Lung (tissue), 12 donors: ENCODE data around the gene NPPB. TPM values are rescaled to one million over a fixed set of nuclear protein-coding genes. Genes with fewer than 3 reads are reported as not detected.

Experiments used
- ATAC-seq: fragments of 200-7000 bp; cut with Tn5 transposase; one replicate; pipeline ENCODE4 v1.9.1; 2020; ENCODE audit warnings: moderate number of reproducible peaks; ENCODE audit not compliant: insufficient read depth, low FRiP score
- DNase-seq, 3 donors: peaks; one replicate each; pipeline ENCODE4 v3.0.0-alpha.2; 2013 to 2017
- H3K27ac ChIP-seq, 2 donors: one replicate each; pipeline ENCODE4 v1.5.1; 2013; ENCODE audit warnings: mild to moderate bottlenecking in 2 of 2, moderate library complexity in 2 of 2, control low read depth in 1 of 2, inconsistent platforms in 1 of 2, low read depth in 1 of 2, low read length in 1 of 2
- H3K27me3 ChIP-seq, 3 donors: one replicate each; pipeline ENCODE4 v1.5.1; 2013; ENCODE audit warnings: low read length in 2 of 3; ENCODE audit not compliant: control insufficient read depth in 3 of 3, insufficient read depth in 3 of 3
- H3K36me3 ChIP-seq, 4 donors: one replicate each; pipeline ENCODE4 v1.5.1; 2013; ENCODE audit warnings: low read length in 4 of 4, mild to moderate bottlenecking in 1 of 4, moderate library complexity in 1 of 4; ENCODE audit not compliant: control insufficient read depth in 4 of 4, insufficient read depth in 4 of 4
- H3K4me1 ChIP-seq, 5 donors: one replicate each; pipeline ENCODE4 v1.5.1; 2013; ENCODE audit warnings: low read length in 5 of 5, mild to moderate bottlenecking in 2 of 5, moderate library complexity in 1 of 5; ENCODE audit not compliant: control insufficient read depth in 5 of 5, insufficient read depth in 5 of 5
- H3K4me3 ChIP-seq: one replicate; pipeline ENCODE4 v1.5.1; 2013; ENCODE audit warnings: mild to moderate bottlenecking, control low read depth, moderate library complexity
- H3K9ac ChIP-seq, 2 donors: one replicate each; pipeline ENCODE4 v1.5.1; 2013; ENCODE audit warnings: low read length in 2 of 2, control low read depth in 1 of 2; ENCODE audit not compliant: insufficient read depth in 1 of 2
- H3K9me3 ChIP-seq, 4 donors: one replicate each; pipeline ENCODE4 v1.5.1; 2013; ENCODE audit warnings: low read length in 3 of 4, mild to moderate bottlenecking in 1 of 4, moderate library complexity in 1 of 4; ENCODE audit not compliant: control insufficient read depth in 4 of 4, insufficient read depth in 3 of 4
- WGBS, 2 donors: extraction: QIAGEN DNeasy Blood & Tissue Kit; methylation state at CpG; one replicate each; pipeline ENCODE4 v1.1.7; 2013; 5-methylcytosine and 5-hydroxymethylcytosine counted together
- polyA plus RNA-seq, 2 donors: library from polyadenylated mRNA; stranded (reverse); fragments of 200-250 nt; gene quantifications; one replicate each; pipeline ENCODE4 v1.2.1, GENCODE V29; 2013
- total RNA-seq, 2 donors: library from RNA; depleted of rRNA in 1 of 2; stranded (reverse); fragments of >200 nt in 1 of 2; gene quantifications; one replicate each; pipeline ENCODE4 v1.2.1, GENCODE V29; 2014 to 2021
- TF ChIP-seq, protein P1 (sequence below): IDR thresholded peaks from 2 replicates; pipeline ENCODE4 v1.5.1; 2012; ENCODE audit warnings: mild to moderate bottlenecking; ENCODE audit errors: control extremely low read depth, extremely low read depth
- donor health status: control.
- donor health status: control.
- donor health status: Bipolar disorder and iron deficiency.
- donor health status: healthy.
- donor health status: DM: yes; HTN: yes; CAD: no.

The NPPB gene
- total and polyA plus RNA-seq, 4 donors: 0.45 to 3.6 (median 1.1) TPM; not detected in 1

DNA sequence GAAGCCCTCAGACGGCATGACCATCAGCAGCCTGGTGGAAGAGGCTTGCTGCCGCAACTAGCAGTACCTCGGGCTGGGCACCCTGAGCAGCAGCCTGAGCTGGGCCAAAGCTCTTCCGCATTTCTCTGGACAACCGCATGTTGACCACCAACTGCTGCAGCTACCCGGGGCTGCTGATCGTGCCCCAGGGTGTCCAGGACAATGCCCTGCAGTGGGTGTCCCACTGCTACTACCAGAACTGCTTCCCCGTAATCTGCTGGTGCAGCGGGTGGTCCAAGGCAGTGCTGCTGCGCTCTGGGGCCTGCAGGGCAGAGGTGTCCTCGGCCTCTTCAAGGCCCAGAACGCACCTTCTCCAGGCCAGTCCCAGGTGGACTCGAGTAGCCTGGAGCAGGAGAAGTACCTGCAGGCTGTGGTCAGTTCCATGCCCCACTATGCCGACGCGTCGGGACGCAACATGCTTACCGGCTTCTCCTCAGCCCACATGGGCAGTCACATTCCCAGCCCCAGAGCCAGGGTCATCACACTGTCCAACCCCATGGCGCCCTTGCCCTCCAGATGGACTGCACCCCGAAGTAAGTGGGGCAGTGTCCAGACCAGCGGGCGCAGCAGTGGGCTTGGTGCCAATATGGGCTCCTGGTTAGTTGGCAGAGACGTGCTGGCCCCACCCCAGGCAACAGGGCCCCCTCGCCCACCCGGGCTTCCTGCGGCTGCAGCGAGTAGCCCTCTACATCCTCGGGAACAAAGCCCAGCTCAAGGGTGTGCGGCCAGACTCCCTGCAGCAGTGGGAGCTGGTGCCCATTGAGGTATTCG lies 19.5 kb upstream of the NPPB start:
- ATAC-seq: no peak

DNA sequence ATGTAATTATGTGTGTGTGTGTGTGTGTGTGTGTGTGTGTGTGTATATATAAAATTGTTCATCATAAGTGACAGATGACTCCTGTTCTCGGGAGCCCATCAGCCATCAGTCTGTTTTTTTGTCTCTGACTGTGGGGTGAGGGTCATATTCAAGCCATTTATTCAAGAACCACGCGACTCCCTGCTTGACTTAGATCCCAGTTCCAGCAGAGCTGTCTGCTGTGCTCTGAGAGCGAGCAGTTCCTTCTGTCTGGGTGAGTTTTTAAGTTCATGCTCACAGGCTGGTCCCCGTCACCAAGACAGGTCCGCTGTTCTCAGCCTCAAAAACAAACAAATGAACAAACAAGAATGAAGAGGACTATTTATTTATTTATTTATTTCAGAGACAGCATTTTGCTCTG lies 18.3 kb upstream of the NPPB start:
- Histone ChIP-seq H3K27ac (no peak overlapping the region), H3K9ac (no peak overlapping the region), H3K9me3 (no peaks in the 10 kb centered on the region), H3K4me1 (peaks cover 1 to 25% (median 10%) of the 10 kb centered on the region in 5 donors), H3K36me3 (no peaks in the 10 kb centered on the region), H3K27me3 (peaks cover 0 to 4% (median 0%) of the 10 kb centered on the region in 3 donors), H3K4me3 (no peak overlapping the region)
- 49 to 50% methylated on average over 6 of the region's 6 CpGs for WGBS, 2 donors
- ATAC-seq (no peak), DNase-seq (peak; percentile 79 to 91 (median 83))
- TF ChIP-seq, protein P1, sequence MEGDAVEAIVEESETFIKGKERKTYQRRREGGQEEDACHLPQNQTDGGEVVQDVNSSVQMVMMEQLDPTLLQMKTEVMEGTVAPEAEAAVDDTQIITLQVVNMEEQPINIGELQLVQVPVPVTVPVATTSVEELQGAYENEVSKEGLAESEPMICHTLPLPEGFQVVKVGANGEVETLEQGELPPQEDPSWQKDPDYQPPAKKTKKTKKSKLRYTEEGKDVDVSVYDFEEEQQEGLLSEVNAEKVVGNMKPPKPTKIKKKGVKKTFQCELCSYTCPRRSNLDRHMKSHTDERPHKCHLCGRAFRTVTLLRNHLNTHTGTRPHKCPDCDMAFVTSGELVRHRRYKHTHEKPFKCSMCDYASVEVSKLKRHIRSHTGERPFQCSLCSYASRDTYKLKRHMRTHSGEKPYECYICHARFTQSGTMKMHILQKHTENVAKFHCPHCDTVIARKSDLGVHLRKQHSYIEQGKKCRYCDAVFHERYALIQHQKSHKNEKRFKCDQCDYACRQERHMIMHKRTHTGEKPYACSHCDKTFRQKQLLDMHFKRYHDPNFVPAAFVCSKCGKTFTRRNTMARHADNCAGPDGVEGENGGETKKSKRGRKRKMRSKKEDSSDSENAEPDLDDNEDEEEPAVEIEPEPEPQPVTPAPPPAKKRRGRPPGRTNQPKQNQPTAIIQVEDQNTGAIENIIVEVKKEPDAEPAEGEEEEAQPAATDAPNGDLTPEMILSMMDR: no peak

More for the DNA sequence above, 19.5 kb upstream of the NPPB start:
- Histone ChIP-seq H3K36me3 (no peaks in the 10 kb centered on the region), H3K4me1 (peaks cover 6 to 32% (median 10%) of the 10 kb centered on the region in 5 donors), H3K4me3 (no peak overlapping the region), H3K9ac (no peak overlapping the region), H3K9me3 (no peaks in the 10 kb centered on the region), H3K27ac (no peak overlapping the region), H3K27me3 (peaks cover 0 to 4% (median 0%) of the 10 kb centered on the region in 3 donors)
- WGBS, 2 donors: 88 to 93% methylated on average over 31 of the region's 31 CpGs
- TF ChIP-seq, protein P1: no peak
- no peak for DNase-seq

DNA sequence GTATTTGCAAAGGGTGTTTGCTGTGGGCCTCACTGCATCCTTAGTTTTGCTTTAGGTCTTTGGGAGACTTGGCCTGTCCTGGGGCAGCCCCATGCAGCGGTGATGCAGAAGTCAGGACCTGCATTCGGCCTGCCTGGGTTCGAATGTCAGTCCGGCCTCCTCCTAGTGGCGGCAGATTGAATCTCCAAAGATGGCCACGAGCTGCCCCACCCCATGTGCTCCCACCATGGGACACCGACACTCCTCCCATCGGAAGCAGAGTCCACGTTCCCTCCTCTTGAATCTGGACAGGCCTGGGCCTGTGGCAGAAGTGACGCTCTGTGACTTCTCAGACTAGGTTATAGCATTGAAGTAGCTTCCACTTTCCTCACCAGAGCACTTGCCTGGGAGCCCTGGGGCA lies 16.3 kb upstream of the NPPB start:
- TF ChIP-seq, protein P1: no peak
- Histone ChIP-seq H3K27me3 (peaks cover 0 to 4% (median 0%) of the 10 kb centered on the region in 3 donors), H3K36me3 (no peaks in the 10 kb centered on the region), H3K4me1 (peaks cover 0 to 11% (median 4%) of the 10 kb centered on the region in 5 donors), H3K9me3 (no peaks in the 10 kb centered on the region), H3K27ac (peak overlapping the region in 1 of 2 donors; percentile 87), H3K9ac (no peak overlapping the region), H3K4me3 (no peak overlapping the region)
- DNase-seq: no peak
- ATAC-seq: no peak
- 82 to 93% methylated on average over 10 of the region's 10 CpGs for WGBS, 2 donors
